Activated T-helper 1 cell treated with Interleukin-2 at 50 U/mL for 16 hours (primary cell): ENCODE data around the gene WNT8A.

Experiments
- DNase-seq: peaks from one replicate; pipeline ENCODE4 v3.0.0-alpha.2; 2020; ENCODE audit warnings: low read depth

The WNT8A gene

GRCh38 chr5:138091685-138092084, 7.9 kb downstream of the WNT8A start:
- DNase-seq, result no peak

GRCh38 chr5:138092301-138092700, 8.5 kb downstream of the WNT8A start:
- no peak for DNase-seq

- no peak for DNase-seq
Observed at GRCh38 chr5:138093036-138093435, 9.2 kb downstream of the WNT8A start.

GRCh38 chr5:138095100-138095907, 11.5 kb downstream of the WNT8A start:
- no peak for DNase-seq

- DNase-seq, result no peak
Observed at GRCh38 chr5:138096363-138096762, 12.5 kb downstream of the WNT8A start.

- no peak for DNase-seq
Observed at GRCh38 chr5:138096997-138097828, 13.4 kb downstream of the WNT8A start.

- DNase-seq, result no peak
Observed at GRCh38 chr5:138102454-138103318, 18.9 kb downstream of the WNT8A start.

GRCh38 chr5:138103319-138103637, 19.4 kb downstream of the WNT8A start:
- DNase-seq, result no peak

GRCh38 chr5:138105709-138106108, 21.9 kb downstream of the WNT8A start:
- DNase-seq, result no peak

GRCh38 chr5:138107213-138107612, 23.4 kb downstream of the WNT8A start:
- DNase-seq, result no peak

GRCh38 chr5:138109463-138110265, 25.8 kb downstream of the WNT8A start:
- no peak for DNase-seq

GRCh38 chr5:138110266-138110963, 26.6 kb downstream of the WNT8A start:
- DNase-seq, result no peak

GRCh38 chr5:138111181-138111580, 27.3 kb downstream of the WNT8A start:
- DNase-seq, result no peak

- DNase-seq, result no peak
Observed at GRCh38 chr5:138111937-138112336, 28.1 kb downstream of the WNT8A start.

- DNase-seq, result no peak
Observed at GRCh38 chr5:138115254-138115653, 31.4 kb downstream of the WNT8A start.

GRCh38 chr5:138128334-138128733, 44.5 kb downstream of the WNT8A start:
- DNase-seq, result no peak

GRCh38 chr5:138129347-138129746, 45.5 kb downstream of the WNT8A start:
- no peak for DNase-seq

- DNase-seq, result no peak
Observed at GRCh38 chr5:138132543-138132942, 48.7 kb downstream of the WNT8A start.

GRCh38 chr5:138138949-138139780, 55.3 kb downstream of the WNT8A start, which contains the start of gene NME5:
Gene NME5, minus strand, starts transcription at chr5:138139428. Its CDS starts 648 bp downstream, at chr5:138138780.
- DNase-seq, result no peak

- no peak for DNase-seq
Observed at GRCh38 chr5:138139781-138140090, 55.9 kb downstream of the WNT8A start.
